Stimulated activated CD8-positive, alpha-beta memory T cell treated with anti-CD3 and anti-CD28 coated beads, Interleukin-15, amount 100 ng/mL, for 48 hours (primary cell): ENCODE results near the gene ZFX.
"Not testable (repeated sequence)": the region's sequence is repeated elsewhere in the genome, so short reads cannot be mapped to it uniquely, and the experiment has no call there.

Experiments used
- DNase-seq, 2 donors: peaks; one replicate each; pipeline ENCODE4 v3.0.0-alpha.2; 2020; ENCODE audit warnings: low read depth in 2 of 2

ZFX gene

GRCh38 chrX:24149351-24150050 is at the start of gene ZFX:
ZFX (plus strand) TSS chrX:24149729; CDS start chrX:24172743, 23,014 bp downstream.
- peak in 1 of 2 donors; percentile 65 for DNase-seq

GRCh38 chrX:24100713-24101112 is 48.8 kb upstream of the ZFX start:
- DNase-seq: no peak

GRCh38 chrX:24110069-24110468 is 39.5 kb upstream of the ZFX start:
- DNase-seq: no peak

DNA sequence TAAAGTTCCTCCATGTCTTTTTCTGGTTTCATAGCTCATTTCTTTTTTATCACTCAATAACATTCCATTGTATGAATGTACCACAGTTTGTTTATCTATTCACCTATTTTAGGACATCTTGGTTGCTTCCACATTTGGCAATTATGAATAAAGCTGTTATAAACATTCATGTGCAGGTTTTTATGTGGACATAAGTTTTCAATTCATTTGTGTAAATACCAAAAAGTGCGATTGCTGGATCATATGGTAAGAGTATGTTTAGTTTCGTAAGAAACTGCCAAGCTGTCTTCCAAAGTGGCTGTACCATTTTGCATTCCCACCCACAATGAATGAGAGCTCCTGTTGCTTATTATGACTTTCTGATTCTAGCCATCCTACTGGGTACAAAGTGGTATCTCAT is 36.3 kb upstream of the ZFX start:
- no peak for DNase-seq

GRCh38 chrX:24117258-24117657 is 32.3 kb upstream of the ZFX start:
- DNase-seq: no peak

DNA sequence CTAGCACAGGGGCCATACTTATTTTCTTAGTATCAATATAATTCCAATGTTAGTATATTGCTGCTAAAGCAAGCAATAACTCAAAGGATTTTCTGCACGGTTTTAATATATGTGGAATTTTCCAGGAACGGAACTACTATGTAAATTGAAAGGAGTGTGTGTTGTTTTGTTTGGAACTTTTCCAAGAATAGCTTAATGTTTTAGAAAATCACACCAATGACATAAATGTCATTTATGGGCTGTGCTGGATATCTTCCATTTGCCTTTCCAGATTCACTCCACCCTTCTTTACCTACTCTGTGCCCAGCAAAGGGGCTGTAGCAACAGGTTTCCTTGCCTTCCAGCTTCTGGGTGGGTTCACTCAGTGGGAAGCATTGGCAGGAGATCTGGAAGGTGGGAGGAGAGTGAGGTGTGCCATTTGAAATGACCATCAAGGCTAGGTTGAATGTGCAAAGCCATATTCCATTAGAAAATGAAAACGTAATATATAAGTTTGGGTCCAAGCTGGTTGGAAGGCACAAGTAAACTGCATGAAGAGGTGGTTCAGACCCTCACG is 25.2 kb upstream of the ZFX start:
- no peak for DNase-seq

- DNase-seq: no peak
Measured at GRCh38 chrX:24125028-24125612, 24.4 kb upstream of the ZFX start.

- DNase-seq: no peak
Measured at GRCh38 chrX:24131476-24131875, 18.1 kb upstream of the ZFX start.

DNA sequence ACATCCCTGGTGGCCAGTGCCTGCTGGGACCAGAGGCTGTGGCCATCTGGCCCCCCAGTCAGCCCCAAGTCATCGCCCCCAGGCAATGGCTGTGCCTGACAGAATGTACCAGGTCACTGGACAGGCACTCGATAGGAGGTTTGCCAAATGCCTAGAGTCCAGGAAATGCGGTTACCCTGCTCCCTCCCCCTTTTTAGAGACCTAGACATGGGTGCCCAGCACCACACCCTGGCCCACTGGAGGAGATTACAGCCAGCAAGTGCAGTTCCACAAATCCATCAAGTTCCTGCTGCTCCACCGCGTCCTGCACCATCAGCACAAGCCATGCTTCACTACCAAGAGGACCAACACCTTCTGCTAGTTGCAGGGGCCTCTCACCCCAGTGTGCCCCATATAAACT is 16.2 kb upstream of the ZFX start:
- DNase-seq: no peak

DNA sequence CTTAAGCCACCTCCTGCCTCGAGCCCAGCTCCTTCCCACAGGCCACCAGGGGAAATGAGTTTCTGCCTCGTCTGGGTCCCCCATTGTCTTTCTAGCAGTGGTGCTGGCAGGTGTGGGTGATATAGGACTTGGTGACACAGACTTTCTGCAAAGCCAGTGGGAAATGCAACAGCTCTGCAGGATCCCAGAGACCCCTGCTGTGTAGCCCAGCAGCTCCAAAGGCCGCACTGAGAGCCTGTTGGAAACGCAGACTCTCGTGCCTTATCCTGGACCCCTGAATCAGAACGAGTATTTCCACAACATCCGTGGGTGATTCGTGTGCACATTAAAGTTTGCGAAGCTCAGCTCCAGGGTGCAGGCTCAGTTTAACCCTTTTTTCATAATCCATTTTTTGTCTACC is 13.8 kb upstream of the ZFX start:
- not testable (repeated sequence) for DNase-seq

DNA sequence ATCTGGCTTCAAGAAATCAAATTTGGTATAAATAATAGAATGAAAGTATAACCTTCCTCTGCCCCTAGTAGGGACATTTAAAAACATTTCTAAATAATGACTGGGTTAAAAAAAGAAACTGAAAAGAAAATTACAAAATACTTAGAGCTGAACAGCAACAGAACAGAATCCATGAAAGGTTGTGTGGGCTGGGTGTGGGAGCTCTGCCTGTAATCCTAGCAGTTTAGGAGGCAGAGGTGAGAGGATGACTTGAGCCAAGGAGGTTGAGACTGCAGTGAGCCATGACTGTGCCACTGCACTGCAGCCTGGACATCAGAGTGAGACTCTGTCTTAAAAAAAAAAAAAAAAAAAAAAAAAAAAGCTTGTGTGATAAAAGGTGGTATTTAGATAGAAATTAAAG is 12.3 kb upstream of the ZFX start:
- no peak for DNase-seq

GRCh38 chrX:24143982-24144381 is 5.5 kb upstream of the ZFX start:
- DNase-seq: not testable (repeated sequence)

DNA sequence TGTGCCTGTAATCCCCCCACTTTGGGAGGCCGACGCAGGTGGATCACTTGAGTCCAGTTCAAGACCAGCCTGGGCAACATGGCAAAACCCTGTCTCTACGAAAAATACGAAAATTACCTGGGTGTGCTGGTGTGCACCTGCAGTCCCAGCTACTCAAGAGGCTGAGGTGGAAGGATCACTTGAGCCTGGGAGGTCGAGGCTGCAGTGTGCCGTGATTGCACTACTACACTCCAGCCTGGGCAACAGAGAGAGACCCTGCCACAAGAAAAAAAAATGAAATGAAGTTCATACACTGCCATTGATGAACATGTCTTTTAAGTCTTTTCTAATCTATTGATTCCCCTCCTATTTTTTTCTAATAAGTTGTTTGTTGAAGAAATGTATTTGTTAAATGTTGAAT is 5.0 kb upstream of the ZFX start:
- DNase-seq: no peak

DNA sequence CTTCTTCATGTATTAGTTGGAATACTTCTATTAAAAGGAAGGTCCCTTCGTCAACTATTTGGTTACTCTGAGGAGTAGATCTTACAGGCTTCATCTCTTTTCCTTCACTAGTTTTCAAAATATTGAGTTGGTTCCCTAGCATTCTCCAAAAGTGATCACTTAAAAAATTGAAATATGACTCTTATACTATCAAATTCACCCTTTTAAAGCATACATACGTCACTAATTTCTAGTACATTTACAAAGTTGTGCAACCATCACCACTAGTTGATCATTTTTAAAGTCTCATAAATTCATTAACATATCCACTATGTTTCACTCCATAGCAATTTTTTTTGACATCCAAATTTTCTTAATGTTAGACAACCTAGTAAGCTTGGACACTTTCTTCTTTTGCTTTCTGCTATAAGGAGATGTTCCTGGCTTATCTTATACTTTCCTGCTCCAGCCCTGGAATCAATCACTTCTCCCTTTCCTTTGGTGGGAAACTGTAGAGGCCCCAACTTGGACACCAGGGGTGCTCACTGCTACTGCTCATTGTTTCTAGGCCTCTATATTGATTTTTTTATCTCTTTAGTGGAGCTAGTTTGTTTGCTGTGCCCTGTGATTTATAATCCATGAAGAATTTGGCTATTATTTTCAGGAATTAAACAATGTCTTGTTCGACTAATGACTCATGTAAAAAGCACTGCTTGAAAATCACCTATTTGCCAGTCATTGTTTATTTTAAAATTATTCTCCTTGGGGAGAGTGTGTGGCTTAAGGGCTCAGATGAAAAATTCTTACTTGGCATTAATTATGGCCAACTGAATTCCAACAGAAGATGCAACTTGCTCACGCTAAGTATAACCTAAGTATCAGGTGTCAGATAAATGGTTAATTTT is 4.0 kb upstream of the ZFX start:
- no peak for DNase-seq

DNA sequence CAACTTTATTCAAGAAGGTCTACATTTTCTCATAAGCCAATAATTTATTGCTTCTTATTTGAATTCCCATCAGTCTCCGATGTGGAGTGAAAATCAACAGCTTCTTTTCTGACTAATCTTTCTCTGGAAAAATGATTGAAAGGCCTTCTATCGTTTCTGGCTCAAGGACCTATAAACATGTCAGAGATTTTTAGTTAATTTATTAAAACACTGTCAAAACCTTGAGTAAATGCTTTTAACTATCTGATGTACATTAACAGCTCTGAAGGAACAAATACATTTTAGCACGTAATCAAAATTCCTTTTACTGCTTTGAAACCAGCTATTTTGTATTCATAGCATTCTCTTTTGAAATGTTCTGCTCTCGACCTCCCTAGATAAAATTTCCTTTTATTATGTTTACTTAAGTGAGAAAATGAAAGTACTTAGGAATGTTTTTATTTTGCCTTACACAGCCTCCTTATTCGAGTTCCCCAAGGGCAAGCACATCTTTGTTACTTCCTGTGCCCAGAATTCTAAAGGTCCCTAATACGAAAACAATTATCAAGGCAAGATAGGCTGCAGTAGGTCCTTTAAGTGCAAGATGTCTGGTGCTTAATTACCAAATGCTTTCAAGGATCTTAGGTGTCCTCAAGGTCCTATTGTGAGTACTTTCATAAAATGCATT is 3.1 kb upstream of the ZFX start:
- no peak for DNase-seq

DNA sequence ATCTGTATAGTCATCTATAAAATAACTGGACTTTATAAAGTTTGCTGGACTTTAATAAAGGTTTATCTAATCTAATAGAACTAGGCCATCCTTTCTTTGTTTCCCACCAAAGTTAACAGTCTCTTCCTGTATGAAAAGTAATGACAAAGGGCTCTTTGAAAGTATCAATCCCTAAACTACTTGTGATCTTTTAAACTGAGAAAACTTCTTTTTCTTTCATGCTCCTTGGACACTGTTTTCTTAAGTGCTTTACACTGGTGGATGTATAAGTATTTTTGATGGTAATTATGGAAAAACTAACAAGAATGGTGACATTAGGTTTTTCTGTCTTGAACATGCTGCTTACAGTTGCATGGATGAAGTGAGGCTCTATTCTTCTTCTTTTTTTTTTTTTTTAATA is 2.4 kb upstream of the ZFX start:
- DNase-seq: no peak

- no peak for DNase-seq
Measured at GRCh38 chrX:24148121-24148520, 1.4 kb upstream of the ZFX start.

- DNase-seq: no peak
Measured at GRCh38 chrX:24148535-24149350, 786 bp upstream of the ZFX start.

DNA sequence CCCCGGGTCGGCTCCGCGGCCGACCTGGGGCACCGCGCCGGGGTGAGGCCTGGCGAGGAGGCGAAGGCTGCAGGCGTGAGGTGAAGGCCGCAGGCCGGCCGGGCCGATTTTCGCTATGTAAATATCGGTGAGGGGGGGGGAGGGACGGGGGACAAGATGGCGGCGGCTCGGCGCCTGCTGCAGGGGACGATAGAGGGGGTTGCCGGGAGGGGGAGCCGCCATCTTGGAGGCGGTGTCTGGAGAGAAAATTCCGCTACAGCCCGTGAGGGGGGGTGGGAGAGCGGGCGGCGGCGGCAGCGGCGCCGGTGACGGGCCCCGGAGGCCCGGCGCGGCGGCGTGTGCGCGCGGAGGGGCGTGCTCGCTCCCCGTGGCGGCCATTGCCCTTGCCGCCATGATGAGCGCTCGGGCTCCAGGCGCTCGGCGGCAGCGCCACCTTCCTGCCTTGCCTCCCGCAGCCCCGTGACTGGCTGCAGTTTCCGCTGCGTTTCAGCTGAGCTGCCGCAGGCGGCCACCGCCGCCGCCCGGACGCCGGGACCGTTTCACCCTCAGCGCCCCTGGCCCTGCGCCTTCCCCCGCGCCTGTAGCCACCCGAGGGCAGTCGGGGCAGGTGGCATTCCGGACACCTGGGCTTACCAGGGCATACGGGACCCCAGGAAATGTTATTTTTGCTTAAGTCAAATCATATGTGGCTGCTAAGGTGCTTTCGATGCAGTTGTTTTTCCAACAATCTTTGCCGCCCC is 692 bp downstream of the ZFX start:
- peak; percentile 75 to 87 for DNase-seq

DNA sequence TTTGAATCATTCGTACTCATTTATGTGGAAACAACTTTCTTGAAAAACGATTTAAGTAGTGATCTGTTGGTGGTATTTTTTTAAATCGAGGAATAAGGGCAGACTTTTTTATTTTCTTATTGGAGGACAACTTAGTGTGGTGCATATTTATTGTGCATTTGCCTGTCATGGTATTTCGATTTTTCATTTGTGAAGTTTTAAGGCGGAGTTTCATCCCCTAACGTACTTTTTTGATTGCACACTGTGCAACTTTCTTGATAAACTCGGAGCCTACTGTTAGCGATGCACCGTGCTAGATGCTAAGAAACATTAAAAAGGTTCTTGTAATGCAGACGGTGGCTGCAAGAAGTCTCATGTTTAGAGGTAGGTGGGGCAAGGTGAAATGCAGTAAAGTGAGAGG is 1.4 kb downstream of the ZFX start:
- no peak for DNase-seq
